ENCODE results near the gene JSRP1.

JSRP1 gene

GRCh38 chr19:2261438-2262172, 5.4 kb upstream of the JSRP1 start:
- DNase-seq = peak; percentile 75

GRCh38 chr19:2260341-2260805, 4.2 kb upstream of the JSRP1 start:
- no peak for DNase-seq

GRCh38 chr19:2259336-2259735, 3.1 kb upstream of the JSRP1 start:
- no peak for DNase-seq

- DNase-seq = no peak
Observed at GRCh38 chr19:2255112-2255845, 938 bp downstream of the JSRP1 start.

GRCh38 chr19:2254064-2254872, 1.9 kb downstream of the JSRP1 start:
- no peak for DNase-seq

GRCh38 chr19:2253106-2254063, 2.8 kb downstream of the JSRP1 start:
- DNase-seq = no peak

GRCh38 chr19:2252797-2253105, 3.5 kb downstream of the JSRP1 start:
- DNase-seq = no peak

- DNase-seq = no peak
Observed at GRCh38 chr19:2252055-2252796, 4.0 kb downstream of the JSRP1 start.

- DNase-seq = peak; percentile 53
Observed at GRCh38 chr19:2251106-2252054, 4.8 kb downstream of the JSRP1 start.

- no peak for DNase-seq
Observed at GRCh38 chr19:2250766-2251105, 5.5 kb downstream of the JSRP1 start.

- no peak for DNase-seq
Observed at GRCh38 chr19:2249880-2250765, 6.1 kb downstream of the JSRP1 start.

GRCh38 chr19:2249010-2249866, 7.0 kb downstream of the JSRP1 start, which contains the start of gene AMH:
AMH (plus strand) TSS chr19:2249323; CDS start chr19:2249333, 10 bp downstream.
- DNase-seq = no peak

GRCh38 chr19:2248136-2249009, 7.8 kb downstream of the JSRP1 start:
- DNase-seq = no peak

GRCh38 chr19:2247433-2248101, 8.7 kb downstream of the JSRP1 start:
- DNase-seq = no peak

- no peak for DNase-seq
Observed at GRCh38 chr19:2246801-2247361, 9.3 kb downstream of the JSRP1 start.

- DNase-seq = no peak
Observed at GRCh38 chr19:2246014-2246620, 10.1 kb downstream of the JSRP1 start.
